Dendritic cell treated with granulocyte-macrophage colony-stimulating factor and Interleukin-4, amounts not matched to agents 40 ng/mL and 50 ng/mL, for 4 days (primary cell): ENCODE measurements around the gene OR2AT4.
"Not testable (repeated sequence)": the region's sequence is repeated elsewhere in the genome, so short reads cannot be mapped to it uniquely, and the experiment has no call there.

Experiments
- H3K27ac Mint-ChIP-seq: one replicate; pipeline ENCODE4 v1.8.0; 2022; ENCODE audit warnings: mild to moderate bottlenecking, mixed read lengths
- H3K27me3 Mint-ChIP-seq: one replicate; pipeline ENCODE4 v1.8.0; 2022; ENCODE audit warnings: mild to moderate bottlenecking, mixed read lengths
- H3K36me3 Mint-ChIP-seq: one replicate; pipeline ENCODE4 v1.8.0; 2022; ENCODE audit warnings: low read depth, mixed read lengths
- H3K4me1 Mint-ChIP-seq: one replicate; pipeline ENCODE4 v1.8.0; 2022; ENCODE audit warnings: low read depth, mixed read lengths
- H3K4me3 Mint-ChIP-seq: one replicate; pipeline ENCODE4 v1.8.0; 2022; ENCODE audit warnings: mild to moderate bottlenecking, moderate library complexity, mixed read lengths
- H3K9me3 Mint-ChIP-seq: one replicate; pipeline ENCODE4 v1.8.0; 2022; ENCODE audit warnings: mixed read lengths
- intact Hi-C: fragments of 100-400 bp; cut with micrococcal nuclease; formaldehyde crosslinking; loops from one replicate; pipeline ENCODE4 v1.15.0; 2022

The OR2AT4 gene

DNA sequence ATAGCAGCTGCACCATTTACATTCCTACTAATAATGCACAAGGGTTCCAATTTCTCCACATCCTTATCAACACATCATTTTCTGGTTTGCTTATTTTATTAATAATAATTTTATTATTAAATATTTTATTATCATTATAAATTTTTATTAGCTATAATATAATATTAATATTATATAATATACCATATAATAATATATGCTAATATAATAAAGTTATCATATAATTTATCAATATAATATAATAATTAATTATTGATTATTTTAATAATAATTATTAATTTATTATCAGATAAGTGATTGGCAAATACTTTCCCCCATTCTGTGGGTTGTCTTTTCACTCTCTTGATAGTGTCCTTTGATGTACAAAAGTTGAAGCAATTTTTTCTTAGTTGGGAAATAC, 27.7 kb downstream of the OR2AT4 start:
- no peaks in the 10 kb centered on the region for H3K36me3 Mint-ChIP-seq
- no peak overlapping the region for H3K4me3 Mint-ChIP-seq
- intact Hi-C loops, result loop anchor here (10.0 kb wide), 1 partner anchor 46 kb away; no protein-coding TSS in a partner anchor
- H3K27ac Mint-ChIP-seq, result no peak overlapping the region
- H3K9me3 Mint-ChIP-seq, result peaks cover 6% of the 10 kb centered on the region
- H3K27me3 Mint-ChIP-seq, result peaks cover 34% of the 10 kb centered on the region
- H3K4me1 Mint-ChIP-seq, result no peaks in the 10 kb centered on the region

DNA sequence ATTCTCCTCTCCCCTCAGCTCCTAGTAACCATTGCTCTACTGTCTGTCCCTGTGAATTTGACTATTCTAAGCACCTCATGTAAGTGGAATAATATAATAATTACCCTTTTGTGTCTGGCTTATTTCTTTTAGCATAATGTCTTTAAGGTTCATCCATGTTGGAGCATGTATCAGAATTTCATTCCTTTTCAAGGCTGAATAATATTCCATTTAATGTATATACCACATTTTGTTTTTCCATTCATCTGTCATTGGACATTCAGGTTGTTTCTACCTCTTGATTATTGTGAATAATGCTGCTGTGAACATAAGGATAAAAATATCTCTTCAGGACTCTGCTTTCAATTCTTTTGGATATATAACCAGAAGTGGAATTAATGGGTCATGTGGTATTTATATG, 28.1 kb downstream of the OR2AT4 start:
- Mint-ChIP-seq H3K4me1 (no peaks in the 10 kb centered on the region), H3K4me3 (no peak overlapping the region), H3K36me3 (no peaks in the 10 kb centered on the region), H3K27me3 (peaks cover 36% of the 10 kb centered on the region), H3K9me3 (peaks cover 6% of the 10 kb centered on the region), H3K27ac (no peak overlapping the region)
- intact Hi-C loops, result loop anchor here (10.0 kb wide), 1 partner anchor 46 kb away; no protein-coding TSS in a partner anchor

DNA sequence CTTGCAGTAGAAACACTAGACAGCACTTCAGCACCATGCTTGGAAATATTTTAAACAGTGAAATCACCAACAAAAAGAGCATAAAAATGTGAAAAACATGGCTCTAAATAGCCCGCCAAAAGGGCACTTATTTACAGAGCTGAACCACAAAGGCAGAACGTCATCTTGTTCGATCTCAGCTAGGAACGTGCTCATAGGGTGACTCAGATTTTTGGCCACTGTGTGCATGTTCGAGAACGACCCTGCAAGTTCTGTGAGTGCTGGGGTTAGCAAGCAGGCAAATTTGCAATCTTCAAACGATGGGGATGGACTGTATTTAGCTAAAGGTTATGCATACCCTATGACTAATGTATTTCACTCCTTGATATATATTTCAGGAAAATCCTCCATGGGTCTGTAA, 30.6 kb downstream of the OR2AT4 start:
- Mint-ChIP-seq H3K27ac (no peak overlapping the region), H3K27me3 (peaks cover 25% of the 10 kb centered on the region), H3K36me3 (no peaks in the 10 kb centered on the region), H3K4me1 (no peaks in the 10 kb centered on the region), H3K4me3 (no peak overlapping the region), H3K9me3 (peaks cover 6% of the 10 kb centered on the region)
- intact Hi-C loops, result loop anchor here (10.0 kb wide), 1 partner anchor 49 kb away; no protein-coding TSS in a partner anchor

DNA sequence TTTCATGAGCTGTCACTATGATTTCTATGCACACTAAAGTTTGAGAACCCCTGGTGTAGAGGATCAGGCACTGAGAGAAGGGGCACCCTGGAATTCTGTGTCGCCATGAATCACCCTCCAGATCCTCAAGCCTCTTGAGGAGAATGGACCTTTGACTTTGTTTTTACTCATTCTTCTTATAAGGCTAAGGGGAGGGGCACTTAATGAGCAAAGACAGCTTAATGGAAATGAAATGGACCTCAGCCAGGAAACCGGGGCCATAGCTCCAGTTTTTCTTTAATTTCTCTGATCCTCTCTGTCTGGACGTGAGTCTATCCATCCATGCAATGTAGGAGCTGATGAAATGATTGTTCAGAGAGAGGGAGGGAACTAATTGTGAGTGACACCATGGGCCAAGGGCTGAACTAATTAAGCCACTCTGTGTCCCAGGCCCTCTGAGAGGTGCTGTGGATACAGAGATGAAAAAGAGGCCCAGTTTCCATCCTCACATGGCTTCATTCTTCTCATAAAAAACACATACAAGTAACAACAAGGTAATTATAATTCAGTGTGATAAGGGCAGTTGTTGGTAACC, 32.8 kb downstream of the OR2AT4 start:
- Mint-ChIP-seq H3K27ac (no peak overlapping the region), H3K4me1 (no peaks in the 10 kb centered on the region), H3K27me3 (peaks cover 24% of the 10 kb centered on the region), H3K9me3 (peaks cover 6% of the 10 kb centered on the region), H3K4me3 (no peak overlapping the region), H3K36me3 (no peaks in the 10 kb centered on the region)
- intact Hi-C loops, result loop anchor here (10.0 kb wide), 1 partner anchor 51 kb away; no protein-coding TSS in a partner anchor

DNA sequence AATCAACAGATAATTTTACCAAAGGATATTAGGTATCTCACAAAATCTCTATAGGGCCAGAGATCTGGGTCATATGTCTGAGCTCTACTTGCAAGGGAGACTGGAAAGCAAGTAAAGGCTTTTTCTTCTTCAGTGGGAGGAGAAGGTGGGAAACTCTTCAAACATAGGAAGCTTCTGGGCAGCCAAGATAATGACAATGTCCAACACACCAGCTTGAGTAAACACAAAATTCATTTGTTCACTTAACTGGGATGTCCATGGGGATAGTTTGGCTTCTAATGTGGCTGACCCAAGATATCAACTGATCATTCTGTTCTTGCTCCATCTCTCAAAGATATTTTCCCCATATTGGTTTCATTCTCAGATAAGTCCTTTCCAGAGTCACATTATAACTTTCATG, 37.4 kb downstream of the OR2AT4 start:
- Mint-ChIP-seq H3K36me3 (no peaks in the 10 kb centered on the region), H3K27me3 (peaks cover 16% of the 10 kb centered on the region)

DNA sequence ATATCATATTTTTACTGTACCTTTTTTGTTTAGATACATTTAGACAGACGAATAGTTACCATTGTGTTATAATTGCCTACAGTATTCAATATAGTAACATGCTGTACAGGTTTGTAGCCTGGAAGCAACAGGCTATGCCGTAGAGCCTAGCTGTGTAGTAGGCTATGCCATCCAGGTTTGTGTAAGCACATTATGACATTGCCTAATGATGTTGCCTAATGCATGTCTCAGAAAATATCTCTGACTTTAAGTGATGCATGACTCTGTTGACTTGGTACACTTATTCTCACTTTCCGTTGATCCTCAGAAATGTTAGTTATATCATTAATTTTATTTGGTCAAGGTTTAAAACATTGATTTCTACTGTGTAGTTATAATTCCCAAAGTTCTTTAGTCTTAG, 39.9 kb downstream of the OR2AT4 start:
- Mint-ChIP-seq H3K27ac (no peak overlapping the region), H3K4me1 (no peaks in the 10 kb centered on the region), H3K9me3 (peaks cover 25% of the 10 kb centered on the region), H3K36me3 (no peaks in the 10 kb centered on the region), H3K4me3 (no peak overlapping the region), H3K27me3 (peaks cover 14% of the 10 kb centered on the region)
- intact Hi-C loops, result no loop called here

More for the DNA sequence above, 37.4 kb downstream of the OR2AT4 start:
- Mint-ChIP-seq H3K27ac (no peak overlapping the region), H3K4me3 (no peak overlapping the region), H3K9me3 (peaks cover under 1% of the 10 kb centered on the region), H3K4me1 (no peaks in the 10 kb centered on the region)
- intact Hi-C loops, result no loop called here

DNA sequence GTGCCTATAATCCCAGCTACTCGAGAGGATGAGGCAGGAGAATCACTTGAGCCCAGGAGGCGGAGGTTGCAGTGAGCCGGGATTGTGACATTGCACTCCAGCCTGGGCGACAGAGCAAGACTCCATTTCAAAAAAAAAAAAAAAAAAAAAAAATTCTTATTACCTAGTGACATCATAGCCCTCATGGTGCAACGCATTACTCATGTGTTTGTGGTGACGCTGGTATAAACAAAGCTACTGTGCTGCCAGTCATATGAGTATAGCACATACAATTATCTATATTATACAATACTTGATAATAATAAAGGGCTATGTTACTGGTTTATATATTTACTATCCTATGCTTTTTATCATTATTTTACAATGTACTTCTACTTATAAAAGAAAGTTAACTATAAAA, 41.2 kb downstream of the OR2AT4 start:
- Mint-ChIP-seq H3K9me3 (peaks cover 25% of the 10 kb centered on the region), H3K4me1 (no peaks in the 10 kb centered on the region), H3K27me3 (peaks cover 14% of the 10 kb centered on the region), H3K4me3 (no peak overlapping the region), H3K27ac (no peak overlapping the region), H3K36me3 (no peaks in the 10 kb centered on the region)
- intact Hi-C loops, result no loop called here

DNA sequence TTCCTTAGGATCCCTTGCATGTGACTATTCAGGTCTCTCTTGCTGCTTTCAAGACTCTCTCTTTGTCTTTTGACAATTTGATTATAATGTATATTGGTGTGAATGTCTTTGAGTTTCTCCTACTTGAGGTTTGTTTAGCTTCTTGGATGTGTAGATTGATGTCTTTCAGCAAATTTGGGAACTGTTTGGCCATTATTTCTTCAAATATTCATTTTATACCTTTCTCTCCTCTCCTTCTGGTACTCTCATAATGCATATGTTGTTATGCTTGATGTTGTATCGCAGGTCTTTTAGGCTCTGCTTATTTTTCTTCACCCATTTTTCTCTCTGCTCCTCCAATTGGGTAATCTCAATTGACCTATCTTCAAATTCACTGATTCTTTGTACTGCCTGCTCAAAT, 44.2 kb downstream of the OR2AT4 start:
- Mint-ChIP-seq H3K27me3 (peaks cover 6% of the 10 kb centered on the region), H3K4me1 (no peaks in the 10 kb centered on the region), H3K9me3 (peaks cover 25% of the 10 kb centered on the region), H3K36me3 (no peaks in the 10 kb centered on the region), H3K4me3 (no peak overlapping the region), H3K27ac (no peak overlapping the region)
- intact Hi-C loops, result no loop called here

DNA sequence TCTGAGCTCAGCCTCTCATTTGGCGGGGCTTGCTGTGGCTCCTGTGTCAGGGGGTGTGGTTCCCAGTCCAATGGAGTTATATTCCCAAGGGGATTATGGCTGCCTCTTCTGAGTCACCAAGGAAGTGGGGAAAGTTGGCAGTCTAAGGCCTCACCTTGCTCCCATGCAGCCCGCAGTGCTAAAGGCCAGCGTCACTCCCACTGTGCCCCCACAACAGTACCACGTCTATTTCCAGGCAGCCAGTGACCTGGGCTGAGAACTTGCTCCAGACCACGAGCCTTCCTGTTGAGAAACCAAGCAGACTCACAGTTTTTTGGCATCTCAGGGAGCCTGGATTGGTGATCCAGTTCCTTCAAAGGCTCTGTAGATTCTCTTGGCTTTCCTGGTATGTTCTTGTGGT, 45.6 kb downstream of the OR2AT4 start:
- Mint-ChIP-seq H3K27ac (no peak overlapping the region), H3K4me3 (no peak overlapping the region), H3K4me1 (no peaks in the 10 kb centered on the region), H3K9me3 (peaks cover 25% of the 10 kb centered on the region), H3K27me3 (peaks cover 6% of the 10 kb centered on the region), H3K36me3 (no peaks in the 10 kb centered on the region)
- intact Hi-C loops, result no loop called here

DNA sequence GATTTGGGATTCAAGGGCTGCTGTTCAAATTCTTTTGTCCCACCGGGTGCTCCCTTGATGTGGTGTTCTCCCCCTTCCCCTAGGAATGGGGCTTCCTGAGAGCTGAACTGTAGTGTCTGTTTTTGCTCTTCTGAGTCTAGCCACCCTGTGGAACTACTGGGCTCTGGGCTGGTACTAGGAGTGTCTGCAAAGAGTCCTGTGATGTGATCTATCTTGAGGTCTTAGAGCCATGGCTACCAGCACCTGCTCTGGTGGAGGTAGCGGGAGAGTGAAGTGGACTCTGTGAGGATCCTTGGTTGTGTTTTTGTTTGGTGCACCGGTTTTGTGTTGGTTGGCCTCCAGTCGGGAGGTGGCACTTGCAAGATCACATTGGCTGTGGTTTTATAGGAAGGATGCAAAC, 46.2 kb downstream of the OR2AT4 start:
- no peak overlapping the region for H3K4me3 Mint-ChIP-seq
- H3K4me1 Mint-ChIP-seq, result no peaks in the 10 kb centered on the region
- peaks cover 25% of the 10 kb centered on the region for H3K9me3 Mint-ChIP-seq
- intact Hi-C loops, result no loop called here
- H3K36me3 Mint-ChIP-seq, result no peaks in the 10 kb centered on the region
- no peak overlapping the region for H3K27ac Mint-ChIP-seq
- peaks cover 6% of the 10 kb centered on the region for H3K27me3 Mint-ChIP-seq

DNA sequence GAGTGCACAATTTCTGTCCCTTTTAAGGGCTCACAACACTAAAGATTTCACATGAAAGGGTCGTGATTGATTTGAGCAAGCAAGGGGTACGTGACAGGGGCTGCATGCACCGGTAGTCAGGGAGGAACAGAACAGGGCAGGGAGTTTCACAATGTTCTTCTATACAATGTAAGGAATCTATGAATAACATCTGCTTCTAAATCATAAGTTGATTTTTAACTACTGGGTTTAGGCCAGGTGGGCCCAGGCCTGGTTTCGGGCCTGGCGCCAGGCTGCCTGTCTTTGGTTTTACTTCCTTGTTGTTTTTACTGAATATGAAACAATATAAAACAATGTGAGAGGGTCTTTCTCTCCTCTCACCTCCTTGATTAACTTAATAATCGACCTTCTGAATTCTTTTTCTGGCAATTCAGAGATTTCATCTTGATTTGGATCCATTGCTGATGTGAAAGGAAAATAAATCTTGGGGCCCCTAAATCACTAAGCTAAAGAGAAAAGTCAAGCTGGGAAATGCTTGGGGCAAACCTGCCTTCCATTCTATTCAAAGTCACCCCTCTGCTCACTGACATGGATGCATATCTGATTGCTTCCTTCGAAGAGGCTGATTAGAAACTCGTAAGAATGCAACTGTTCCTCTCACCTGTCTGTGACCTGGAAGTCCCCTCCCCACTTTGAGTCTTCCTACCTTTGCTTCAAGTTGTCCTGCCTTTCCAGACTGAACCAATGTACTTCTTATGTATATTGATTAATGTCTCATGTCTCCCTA, 47.0 kb downstream of the OR2AT4 start:
- H3K36me3 Mint-ChIP-seq, H3K27ac Mint-ChIP-seq, H3K27me3 Mint-ChIP-seq, H3K4me3 Mint-ChIP-seq, intact Hi-C loops, H3K4me1 Mint-ChIP-seq: not testable (repeated sequence)
- H3K9me3 Mint-ChIP-seq, result peaks cover 25% of the 10 kb centered on the region

DNA sequence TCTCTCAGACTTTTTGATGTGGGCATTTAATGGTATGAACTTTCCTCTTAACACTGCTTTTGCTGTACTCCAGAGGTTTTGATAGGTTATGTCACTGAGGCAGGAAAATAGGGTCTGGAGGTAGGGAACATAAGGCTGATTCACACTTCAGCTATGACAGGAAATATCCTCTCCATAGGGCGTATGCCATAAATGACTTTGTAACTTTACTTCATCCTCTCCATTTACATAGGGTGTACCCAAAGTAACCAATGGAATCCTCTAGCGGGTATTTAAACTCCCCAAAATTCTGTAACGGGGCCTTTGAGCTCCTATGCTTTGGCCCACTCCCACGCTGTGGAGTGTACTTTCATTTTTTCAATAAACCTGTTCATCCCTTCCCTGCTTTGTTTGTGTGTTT, 49.5 kb downstream of the OR2AT4 start:
- Mint-ChIP-seq H3K9me3 (peaks cover 3% of the 10 kb centered on the region), H3K4me1 (no peaks in the 10 kb centered on the region), H3K27ac (no peak overlapping the region), H3K27me3 (peaks cover 4% of the 10 kb centered on the region), H3K4me3 (no peak overlapping the region), H3K36me3 (no peaks in the 10 kb centered on the region)
- intact Hi-C loops, result no loop called here

DNA sequence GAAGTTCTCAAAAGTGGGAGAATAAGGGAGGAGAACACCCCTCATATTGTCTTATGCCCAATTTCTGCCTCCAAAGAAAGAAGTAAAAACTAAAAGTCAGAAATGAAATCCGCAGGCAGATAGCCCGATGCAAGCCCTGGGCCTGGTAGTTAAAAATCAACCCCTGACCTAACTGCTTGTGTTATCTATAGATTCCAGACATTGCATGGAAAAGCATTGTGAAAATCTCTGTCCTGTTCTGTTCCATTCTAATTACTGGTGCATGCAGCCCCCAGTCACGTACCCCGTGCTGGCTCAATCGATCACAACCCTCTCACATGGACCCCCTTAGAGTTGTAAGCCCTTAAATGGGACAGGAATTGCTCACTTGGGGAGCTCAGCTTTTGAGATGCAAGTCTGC, 50.0 kb downstream of the OR2AT4 start:
- H3K4me3 Mint-ChIP-seq, H3K4me1 Mint-ChIP-seq, H3K9me3 Mint-ChIP-seq, intact Hi-C loops, H3K27me3 Mint-ChIP-seq, H3K36me3 Mint-ChIP-seq, H3K27ac Mint-ChIP-seq: not testable (repeated sequence)

DNA sequence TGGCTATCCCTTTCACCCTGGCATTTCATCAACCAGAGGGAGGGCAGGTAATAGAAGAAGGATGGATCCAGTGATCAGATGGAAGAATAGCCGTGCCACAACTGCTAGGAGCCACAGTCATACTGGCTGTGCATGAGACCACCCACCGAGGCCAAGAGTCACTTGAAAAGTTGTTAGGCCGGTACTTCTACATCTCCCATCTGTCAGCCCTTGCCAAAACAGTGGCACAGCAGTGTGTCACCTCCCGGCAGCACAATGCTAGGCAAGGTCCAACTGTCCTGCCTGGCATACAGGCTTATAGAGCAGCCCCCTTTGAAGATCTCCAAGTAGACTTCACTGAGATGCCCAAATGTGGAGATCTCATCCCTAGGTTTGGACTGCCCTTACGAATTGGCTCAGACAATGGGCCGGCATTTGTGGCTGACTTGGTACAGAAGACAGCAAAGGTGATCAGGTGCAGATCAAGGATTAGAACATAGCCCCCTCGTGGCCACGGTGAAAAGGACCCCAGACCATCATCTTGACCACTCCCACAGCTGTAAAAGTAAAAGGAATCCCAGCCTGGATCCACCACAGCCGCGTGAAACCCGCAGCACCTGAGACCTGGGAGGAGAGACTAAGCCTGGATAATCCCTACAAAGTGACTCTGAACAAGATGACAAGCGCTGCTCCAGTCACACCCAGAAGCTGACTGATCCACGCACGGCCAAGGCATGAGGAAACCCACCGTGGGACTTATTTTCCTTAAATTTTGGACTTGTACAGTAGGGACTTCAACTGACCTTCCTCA, 52.1 kb downstream of the OR2AT4 start:
- H3K4me1 Mint-ChIP-seq, H3K9me3 Mint-ChIP-seq, intact Hi-C loops, H3K36me3 Mint-ChIP-seq, H3K27ac Mint-ChIP-seq, H3K4me3 Mint-ChIP-seq: not testable (repeated sequence)
- peaks cover 11% of the 10 kb centered on the region for H3K27me3 Mint-ChIP-seq
